Ovary (tissue), 3 donors: ENCODE results near the gene PRR5.

ENCODE experiments used
- EP300 ChIP-seq: sonication (generic); formaldehyde crosslinking; IDR thresholded peaks from one replicate; pipeline ENCODE4 v1.6.1; 2017; ENCODE audit warnings: antibody characterized with exemption
- POLR2A ChIP-seq: fragments of 450-650 bp; IDR thresholded peaks from one replicate; pipeline ENCODE4 v1.6.1; 2017; ENCODE audit warnings: antibody characterized with exemption, mild to moderate bottlenecking, moderate library complexity
- TF ChIP-seq, protein P1 (sequence below), 3 donors: fragments of 450-650 bp in 2 of 3; fragments of 200-600 bp in 1 of 3; IDR thresholded peaks; one replicate each; pipeline versions ENCODE4 v1.5.1 to v1.8.0; 2016 to 2022; ENCODE audit warnings: antibody characterized with exemption in 3 of 3, mild to moderate bottlenecking in 1 of 3
- donor health status: DM: no; HTN: no; CAD: no.

DNA sequence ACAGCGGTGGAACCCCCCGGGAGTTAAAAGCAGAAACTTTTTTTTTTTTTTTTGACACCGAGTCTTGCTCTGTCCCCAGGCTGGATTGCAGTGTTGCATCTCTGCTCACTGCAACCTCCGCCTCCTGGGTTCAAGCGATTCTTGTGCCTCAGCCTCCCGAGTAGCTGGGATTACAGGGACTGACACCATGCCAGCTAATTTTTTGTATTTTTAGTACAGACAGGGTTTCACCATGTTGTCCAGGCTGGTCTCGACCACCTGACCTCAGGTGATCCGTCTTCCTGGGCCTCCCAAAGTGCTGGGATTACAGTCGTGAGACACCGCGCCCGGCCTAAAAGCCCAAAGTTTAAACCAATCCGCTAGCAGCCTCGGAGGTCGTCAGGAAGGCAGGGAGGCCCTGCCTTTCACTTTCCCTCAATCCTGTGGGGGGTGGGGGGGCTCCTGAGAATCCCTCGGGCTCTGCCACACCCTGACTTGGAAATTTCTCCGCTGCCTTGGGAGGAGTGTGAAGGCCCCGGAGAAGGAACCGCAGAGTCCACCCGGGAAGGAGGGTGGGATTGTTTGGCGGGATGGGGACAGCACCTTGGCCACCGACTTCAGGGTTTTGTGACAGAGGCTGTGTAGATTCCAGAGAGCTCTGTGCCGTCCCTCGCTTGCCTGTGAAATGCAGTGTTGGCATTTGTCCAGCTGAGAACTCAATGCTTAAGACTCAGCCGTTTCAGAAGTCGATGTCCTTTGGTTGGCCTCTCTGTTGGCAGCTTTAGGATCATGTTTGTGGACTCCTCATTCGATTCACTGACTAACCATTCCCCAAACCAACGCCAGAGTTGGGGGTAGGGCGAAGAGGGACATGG, 51.4 kb downstream of the PRR5 start:
- no peak for TF ChIP-seq POLR2A
- TF ChIP-seq EP300 = no peak
- TF ChIP-seq, protein P1, sequence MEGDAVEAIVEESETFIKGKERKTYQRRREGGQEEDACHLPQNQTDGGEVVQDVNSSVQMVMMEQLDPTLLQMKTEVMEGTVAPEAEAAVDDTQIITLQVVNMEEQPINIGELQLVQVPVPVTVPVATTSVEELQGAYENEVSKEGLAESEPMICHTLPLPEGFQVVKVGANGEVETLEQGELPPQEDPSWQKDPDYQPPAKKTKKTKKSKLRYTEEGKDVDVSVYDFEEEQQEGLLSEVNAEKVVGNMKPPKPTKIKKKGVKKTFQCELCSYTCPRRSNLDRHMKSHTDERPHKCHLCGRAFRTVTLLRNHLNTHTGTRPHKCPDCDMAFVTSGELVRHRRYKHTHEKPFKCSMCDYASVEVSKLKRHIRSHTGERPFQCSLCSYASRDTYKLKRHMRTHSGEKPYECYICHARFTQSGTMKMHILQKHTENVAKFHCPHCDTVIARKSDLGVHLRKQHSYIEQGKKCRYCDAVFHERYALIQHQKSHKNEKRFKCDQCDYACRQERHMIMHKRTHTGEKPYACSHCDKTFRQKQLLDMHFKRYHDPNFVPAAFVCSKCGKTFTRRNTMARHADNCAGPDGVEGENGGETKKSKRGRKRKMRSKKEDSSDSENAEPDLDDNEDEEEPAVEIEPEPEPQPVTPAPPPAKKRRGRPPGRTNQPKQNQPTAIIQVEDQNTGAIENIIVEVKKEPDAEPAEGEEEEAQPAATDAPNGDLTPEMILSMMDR (IDR thresholded peaks at IDR 0.05) = no peak
